HepG2 (cell line): ENCODE results near the gene CCNT2. TPM values are rescaled to one million over a fixed set of nuclear protein-coding genes. Genes with fewer than 3 reads are reported as not detected.

Source experiments
- EP300 ChIP-seq, 3 experiments: sonication (generic) in 1 of 3; formaldehyde crosslinking in 1 of 3; IDR thresholded peaks; 2 replicates each; pipeline versions ENCODE4 v1.5.1 to v1.6.1; 2011 to 2020; ENCODE audit warnings: low read depth in 2 of 3, low read length in 2 of 3, borderline replicate concordance in 1 of 3, improper control_type of control experiment in 1 of 3, mild to moderate bottlenecking in 1 of 3, missing genetic modification reagents in 1 of 3, moderate library complexity in 1 of 3
- GATA4 ChIP-seq: sonication (generic); IDR thresholded peaks from 2 replicates; pipeline ENCODE4 v1.6.1; 2016; ENCODE audit warnings: antibody characterized with exemption, low read depth, borderline replicate concordance
- HDAC1 ChIP-seq: sonication (generic); formaldehyde crosslinking; IDR thresholded peaks from 2 replicates; pipeline ENCODE4 v1.5.1; 2020; ENCODE audit warnings: mild to moderate bottlenecking, missing genetic modification reagents
- KLF6 ChIP-seq: IDR thresholded peaks from 2 replicates; pipeline ENCODE4 v1.8.0; 2016; ENCODE audit warnings: missing biosample characterization, missing genetic modification reagents
- MAFK ChIP-seq, 2 experiments: IDR thresholded peaks in 1 of 2; conservative IDR thresholded peaks in 1 of 2; 2 replicates each; pipeline ENCODE4 v1.6.1; 2011; ENCODE audit warnings: improper control_type of control experiment in 2 of 2, low read length in 2 of 2
- MAZ ChIP-seq, 2 experiments: sonication (generic) in 1 of 2; formaldehyde crosslinking in 1 of 2; IDR thresholded peaks; 2 replicates each; pipeline versions ENCODE4 v1.5.0 to v1.6.1; 2012 to 2020; ENCODE audit warnings: low read depth in 2 of 2, mild to moderate bottlenecking in 2 of 2, borderline replicate concordance in 1 of 2, improper control_type of control experiment in 1 of 2, low read length in 1 of 2, missing genetic modification reagents in 1 of 2, moderate library complexity in 1 of 2
- MBD4 ChIP-seq: IDR thresholded peaks from 2 replicates; pipeline ENCODE4 v1.6.1; 2012; ENCODE audit warnings: low read length, inconsistent platforms, borderline replicate concordance
- MXD3 ChIP-seq: IDR thresholded peaks from 2 replicates; pipeline ENCODE4 v1.6.1; 2016; ENCODE audit warnings: mild to moderate bottlenecking, missing biosample characterization, missing genetic modification reagents
- NCOA5 ChIP-seq: sonication (generic); formaldehyde crosslinking; IDR thresholded peaks from 2 replicates; pipeline ENCODE4 v1.4.0; 2020; ENCODE audit warnings: missing genetic modification reagents
- NFIB ChIP-seq: sonication (generic); formaldehyde crosslinking; IDR thresholded peaks from 2 replicates; pipeline ENCODE4 v1.9.0; 2021; ENCODE audit warnings: missing genetic modification reagents, mild to moderate bottlenecking, borderline replicate concordance
- PAWR ChIP-seq: sonication (generic); formaldehyde crosslinking; IDR thresholded peaks from 2 replicates; pipeline ENCODE4 v1.4.0; 2020; ENCODE audit warnings: missing genetic modification reagents, mild to moderate bottlenecking, borderline replicate concordance
- RBM39 ChIP-seq: fragments of 200-400 bp; formaldehyde crosslinking; IDR thresholded peaks from one replicate; pipeline ENCODE4 v1.6.1; 2018; ENCODE audit warnings: antibody characterized with exemption, mild to moderate bottlenecking, low read depth, low read length; ENCODE audit not compliant: poor library complexity, severe bottlenecking
- SRSF9 ChIP-seq: fragments of 200-400 bp; formaldehyde crosslinking; IDR thresholded peaks from 2 replicates; pipeline ENCODE4 v1.6.1; 2018; ENCODE audit warnings: borderline replicate concordance, mild to moderate bottlenecking, low read depth, low read length; ENCODE audit not compliant: insufficient read depth, poor library complexity, severe bottlenecking
- TRIM22 ChIP-seq: fragments of 450-650 bp; IDR thresholded peaks from 2 replicates; pipeline ENCODE4 v1.6.1; 2017
- ZNF33B ChIP-seq: sonication (generic); formaldehyde crosslinking; IDR thresholded peaks from 2 replicates; pipeline ENCODE4 v1.5.1; 2020; ENCODE audit warnings: mild to moderate bottlenecking, missing genetic modification reagents
- ZNF34 ChIP-seq: sonication (generic); formaldehyde crosslinking; IDR thresholded peaks from 2 replicates; pipeline ENCODE4 v1.4.0; 2020; ENCODE audit warnings: mild to moderate bottlenecking, missing genetic modification reagents, borderline replicate concordance
- ZNF558 ChIP-seq: sonication (generic); formaldehyde crosslinking; IDR thresholded peaks from 2 replicates; pipeline ENCODE4 v1.9.0; 2022; ENCODE audit warnings: mild to moderate bottlenecking, missing genetic modification reagents, borderline replicate concordance
- ZNF576 ChIP-seq: sonication (generic); formaldehyde crosslinking; IDR thresholded peaks from 2 replicates; pipeline ENCODE4 v1.4.0; 2020; ENCODE audit warnings: mild to moderate bottlenecking, missing genetic modification reagents
- ZNF615 ChIP-seq: sonication (generic); formaldehyde crosslinking; IDR thresholded peaks from 2 replicates; pipeline ENCODE4 v1.5.0; 2020; ENCODE audit warnings: mild to moderate bottlenecking, missing genetic modification reagents, borderline replicate concordance
- ZNF687 ChIP-seq: sonication (generic); formaldehyde crosslinking; IDR thresholded peaks from 2 replicates; pipeline ENCODE4 v1.5.1; 2020; ENCODE audit warnings: mild to moderate bottlenecking, missing genetic modification reagents, moderate library complexity
- ZNF761 ChIP-seq: sonication (generic); formaldehyde crosslinking; conservative IDR thresholded peaks from 2 replicates; pipeline ENCODE4 v1.4.0; 2020; ENCODE audit warnings: mild to moderate bottlenecking, missing genetic modification reagents
- ZNF777 ChIP-seq: sonication (generic); formaldehyde crosslinking; IDR thresholded peaks from 2 replicates; pipeline ENCODE4 v1.4.0; 2020; ENCODE audit warnings: missing genetic modification reagents
- ZNF788 ChIP-seq: sonication (generic); formaldehyde crosslinking; IDR thresholded peaks from 2 replicates; pipeline ENCODE4 v1.5.0; 2020; ENCODE audit warnings: mild to moderate bottlenecking, missing genetic modification reagents, borderline replicate concordance
- polyA plus RNA-seq, 8 experiments: library from polyadenylated mRNA; depleted of rRNA in 3 of 8; stranded (reverse) in 7 of 8; unstranded in 1 of 8; fragments of >200 nt; fragmentation: Illumina TruSeq in 4 of 8; extraction: Trizol in 4 of 8; gene quantifications; 2 replicates each; pipeline versions ENCODE4 v1.2.1 to v1.2.3, GENCODE V29; 2011 to 2016; ENCODE audit warnings: low read depth in 4 of 8, missing spikeins in 1 of 8, mixed read lengths in 1 of 8; ENCODE audit not compliant: insufficient read depth in 1 of 8
- total RNA-seq, 5 experiments: library from RNA; depleted of rRNA; stranded (reverse); fragments of >200 nt; fragmentation: Illumina TruSeq; extraction: Trizol; gene quantifications; 2 replicates each; pipeline ENCODE4 v1.2.3, GENCODE V29; 2016; ENCODE audit warnings: low read depth in 1 of 5

CCNT2 gene
- total and polyA plus RNA-seq, 2 of the 13 experiments (the other 11 are each of a cell fraction or from before 2014, with no cell fraction given) = 22.1 to 34.4 TPM

- TF ChIP-seq ZNF687 (peak; percentile 76), ZNF761 (CRISPR knock-in tag) (no peak; the same call in none of the 2 replicates), ZNF34 (no peak), NCOA5 (CRISPR knock-in tag) (no peak), MAFK (conservative IDR thresholded peaks at IDR 0.05 in 1 of 2, IDR thresholded peaks at IDR 0.05 in 1 of 2; ENCODE audit: low read length in 2 of 2) (no peak), TRIM22 (no peak), EP300 (IDR thresholded peaks at IDR 0.05; ENCODE audit: low read depth in 2 of 2, low read length in 2 of 2) (no peak; a peak in 1 of 4 replicates), EP300 (CRISPR knock-in tag; IDR thresholded peaks at IDR 0.05; ENCODE audit: borderline replicate concordance) (no peak), KLF6 (CRISPR knock-in tag) (no peak), ZNF788 (CRISPR knock-in tag) (no peak), MXD3 (no peak), ZNF615 (peak; percentile 89; the same call in 1 of the 2 replicates), RBM39 (peak; percentile 7), ZNF33B (CRISPR knock-in tag) (no peak), HDAC1 (CRISPR knock-in tag) (no peak), MAZ (IDR thresholded peaks at IDR 0.05; ENCODE audit: borderline replicate concordance, low read depth, low read length) (no peak), MAZ (CRISPR knock-in tag; IDR thresholded peaks at IDR 0.05; ENCODE audit: low read depth) (no peak), MBD4 (no peak), ZNF558 (CRISPR knock-in tag) (0 out of 2 replicates have a peak, but pooled peaks have one; percentile 25), GATA4 (peak; percentile 47; the same call in 1 of the 2 replicates), PAWR (CRISPR knock-in tag) (no peak), ZNF777 (peak; percentile 96), ZNF576 (CRISPR knock-in tag) (no peak), NFIB (no peak), SRSF9 (no peak)
These were observed 615 bp upstream of the CCNT2 start (continued) for GRCh38 chr2:134917888-134918525.
